GM19328 (cell line): Measurements from ENCODE around the gene PRM1.

Experiments
- ATAC-seq: cut with Tn5 transposase; IDR thresholded peaks from one replicate; pipeline ENCODE4 v1.9.1; 2021; ENCODE audit warnings: mild to moderate bottlenecking, moderate library complexity; ENCODE audit not compliant: unreplicated experiment

PRM1 gene

GRCh38 chr16:11273721-11274324, 7.3 kb downstream of the PRM1 start:
- no peak for ATAC-seq

GRCh38 chr16:11272921-11273720, 8.0 kb downstream of the PRM1 start, which contains the start of gene PRM3:
PRM3 (minus strand) TSS chr16:11273629; CDS start chr16:11273595, 34 bp downstream.
- ATAC-seq: no peak

GRCh38 chr16:11272484-11272883, 8.6 kb downstream of the PRM1 start:
- no peak for ATAC-seq

GRCh38 chr16:11271610-11272009, 9.5 kb downstream of the PRM1 start:
- no peak for ATAC-seq

GRCh38 chr16:11270602-11271162, 10.4 kb downstream of the PRM1 start:
- no peak for ATAC-seq

- ATAC-seq: no peak
Measured at GRCh38 chr16:11268921-11269375, 12.2 kb downstream of the PRM1 start, which contains the start of gene TNP2. TNP2 (minus strand) TSS chr16:11269325; CDS start chr16:11269262, 63 bp downstream.

- no peak for ATAC-seq
Measured at GRCh38 chr16:11265124-11265523, 16.0 kb downstream of the PRM1 start.

- ATAC-seq: no peak
Measured at GRCh38 chr16:11264155-11264832, 16.8 kb downstream of the PRM1 start.

- ATAC-seq: no peak
Measured at GRCh38 chr16:11263737-11264136, 17.4 kb downstream of the PRM1 start.

- ATAC-seq: no peak
Measured at GRCh38 chr16:11262915-11263314, 18.2 kb downstream of the PRM1 start.

- no peak for ATAC-seq
Measured at GRCh38 chr16:11260596-11260966, 20.5 kb downstream of the PRM1 start.

GRCh38 chr16:11259655-11260595, 21.2 kb downstream of the PRM1 start:
- no peak for ATAC-seq

- no peak for ATAC-seq
Measured at GRCh38 chr16:11258553-11259492, 22.3 kb downstream of the PRM1 start.

GRCh38 chr16:11257131-11257938, 23.8 kb downstream of the PRM1 start:
- no peak for ATAC-seq

GRCh38 chr16:11256661-11257130, 24.4 kb downstream of the PRM1 start:
- no peak for ATAC-seq

- peak; percentile 57 for ATAC-seq
Measured at GRCh38 chr16:11255737-11256660, 25.1 kb downstream of the PRM1 start, which contains the start of gene SOCS1. SOCS1 (minus strand) TSS chr16:11256204; CDS start chr16:11255478, 726 bp downstream.
